K562 (cell line): ENCODE data around the gene OTOG. TPM values are rescaled to one million over a fixed set of nuclear protein-coding genes. Genes with fewer than 3 reads are reported as not detected.
A peak's percentile ranks its signal among the peaks of the same experiment; 100 is the strongest.

Experiments used
- ATAC-seq: fragments of 200-7000 bp; cut with Tn5 transposase; 3 replicates; pipeline ENCODE4 v1.9.1; 2020; ENCODE audit warnings: moderate library complexity
- BruUV-seq: library from RNA; stranded (reverse); fragments of 400-500 nt; replicated peaks from 2 replicates; lab custom pipeline; 2021; lab: Mats Ljungman, UMichigan
- CTCF ChIA-PET: fragments of 300-600 bp; formaldehyde crosslinking; extraction: SDS; loops from one replicate; lab custom pipeline; 2021; ENCODE audit warnings: low intra/inter-chr PET ratio; lab: Yijun Ruan, JAX
- POLR2A ChIA-PET: fragments of 300-600, 350-650 bp; sonication (Branson Sonifier 250); formaldehyde crosslinking; extraction: SDS; loops from one replicate; lab custom pipeline; 2021; ENCODE audit warnings: antibody characterized with exemption, inconsistent platforms; lab: Yijun Ruan, JAX
- DNase-seq, 4 experiments: peaks; one replicate each; pipeline versions ENCODE4 v3.0.0 to v3.0.0-alpha.2; 2011 to 2018; ENCODE audit warnings: low spot score in 3 of 4, mixed read lengths in 3 of 4; ENCODE audit errors: extremely low read depth in 1 of 4
- FAIRE-seq: peaks from 2 replicates; lab custom pipeline; 2011; peaks lifted over from hg19 to GRCh38; lab: Jason Lieb, UNC
- H2AFZ ChIP-seq: 2 replicates; pipeline ENCODE4 v1.6.0; 2011; ENCODE audit warnings: low read depth, low read length, control low read depth, inconsistent platforms
- H3K27ac ChIP-seq: fragments of 200-600 bp; 3 replicates; pipeline ENCODE4 v1.8.0; 2011; ENCODE audit warnings: low read depth, mild to moderate bottlenecking, control low read depth, inconsistent platforms, low read length, moderate library complexity, mixed read lengths; ENCODE audit errors: extremely low read depth
- H3K27me3 ChIP-seq, 2 experiments: fragments of 300-600 bp in 1 of 2; 2 replicates in 1 of 2; 3 replicates in 1 of 2; pipeline versions ENCODE4 v1.6.0 to v1.8.0; 2011; ENCODE audit warnings: inconsistent platforms in 2 of 2, low read length in 2 of 2, mild to moderate bottlenecking in 1 of 2, mixed read lengths in 1 of 2, moderate library complexity in 1 of 2; ENCODE audit not compliant: control insufficient read depth in 2 of 2, insufficient read depth in 2 of 2
- H3K36me3 ChIP-seq: fragments of 300-600 bp; 3 replicates; pipeline ENCODE4 v1.8.0; 2011; ENCODE audit warnings: mild to moderate bottlenecking, low read length, inconsistent platforms; ENCODE audit not compliant: control insufficient read depth, insufficient read depth
- H3K4me1 ChIP-seq, 2 experiments: fragments of 200-600 bp in 1 of 2; replicated peaks in 1 of 2; 2 replicates in 1 of 2; 3 replicates in 1 of 2; pipeline versions ENCODE4 v1.5.1 to v1.8.0; 2011; ENCODE audit warnings: inconsistent platforms in 2 of 2, low read length in 2 of 2, mild to moderate bottlenecking in 1 of 2, mixed read lengths in 1 of 2, moderate library complexity in 1 of 2; ENCODE audit not compliant: control insufficient read depth in 2 of 2, insufficient read depth in 2 of 2
- H3K4me2 ChIP-seq: 2 replicates; pipeline ENCODE4 v1.6.1; 2011; ENCODE audit warnings: low read length, control low read depth, inconsistent platforms, mixed read lengths; ENCODE audit not compliant: insufficient read depth
- H3K4me3 ChIP-seq: fragments of 200-600 bp; sonication (generic), shearing (Covaris generic); 2 replicates; pipeline ENCODE4 v1.5.1; 2016; ENCODE audit warnings: control low read depth, inconsistent platforms
- H3K79me2 ChIP-seq: fragments of 200-600 bp; 3 replicates; pipeline ENCODE4 v1.8.0; 2011; ENCODE audit warnings: low read length, inconsistent platforms; ENCODE audit not compliant: control insufficient read depth, insufficient read depth
- H3K9ac ChIP-seq, 2 experiments: 2 replicates each; pipeline versions ENCODE4 v1.6.0 to v1.6.1; 2011; ENCODE audit warnings: low read depth in 2 of 2, low read length in 2 of 2, control low read depth in 1 of 2, inconsistent platforms in 1 of 2, mild to moderate bottlenecking in 1 of 2, mixed read lengths in 1 of 2; ENCODE audit not compliant: insufficient read depth in 1 of 2
- H3K9me1 ChIP-seq: one replicate; pipeline ENCODE4 v1.6.0; 2011; ENCODE audit warnings: inconsistent platforms, mild to moderate bottlenecking, low read length, moderate library complexity; ENCODE audit not compliant: control insufficient read depth, insufficient read depth
- H3K9me3 ChIP-seq: replicated peaks from 2 replicates; pipeline ENCODE4 v1.5.1; 2011; ENCODE audit warnings: low read depth, low read length, inconsistent platforms; ENCODE audit not compliant: control insufficient read depth, insufficient read depth
- H4K20me1 ChIP-seq: replicated peaks from 2 replicates; pipeline ENCODE4 v1.6.1; 2011; ENCODE audit warnings: low read length, inconsistent platforms, mixed read lengths; ENCODE audit not compliant: control insufficient read depth, insufficient read depth
- ASH1L ChIP-seq: fragments of 450-650 bp; IDR thresholded peaks from 2 replicates; pipeline ENCODE4 v1.6.1; 2018; ENCODE audit warnings: borderline replicate concordance, mild to moderate bottlenecking, low read depth; ENCODE audit not compliant: partially characterized antibody
- BACH1 ChIP-seq: fragments of 200-800 bp; sonication (Bioruptor generic); IDR thresholded peaks from 2 replicates; pipeline ENCODE4 v1.6.1; 2016; ENCODE audit warnings: missing genetic modification characterization, missing compliant biosample characterization
- CAMTA2 ChIP-seq: fragments of 250-450 bp; sonication (Bioruptor Pico); conservative IDR thresholded peaks from 2 replicates; pipeline ENCODE4 v1.5.1; 2022
- CREBBP ChIP-seq: IDR thresholded peaks from one replicate; pipeline ENCODE4 v1.6.1; 2012; ENCODE audit warnings: low read depth, mild to moderate bottlenecking, control low read depth, inconsistent platforms, low read length
- MIER1 ChIP-seq: fragments of 450-650 bp; IDR thresholded peaks from 2 replicates; pipeline ENCODE4 v1.6.1; 2016; ENCODE audit warnings: antibody characterized with exemption, mild to moderate bottlenecking, low read depth
- SMAD4 ChIP-seq: fragments of 250-450 bp; sonication (Bioruptor Pico); conservative IDR thresholded peaks from 2 replicates; pipeline ENCODE4 v1.8.0; 2021; ENCODE audit warnings: inconsistent platforms, mild to moderate bottlenecking, moderate library complexity
- ZC3H11A ChIP-seq: IDR thresholded peaks from 2 replicates; pipeline ENCODE4 v1.6.1; 2012; ENCODE audit warnings: low read depth, low read length, improper control_type of control experiment
- ZNF239 ChIP-seq: fragments of 250-450 bp; sonication (Bioruptor Pico); IDR thresholded peaks from 2 replicates; pipeline ENCODE4 v1.4.0; 2020; ENCODE audit warnings: mild to moderate bottlenecking
- WGBS: fragments of 100-300 bp; shearing (Covaris generic); methylation state at CpG from one replicate; pipeline ENCODE4 v1.1.6; 2016; ENCODE audit warnings: low coverage, mixed read lengths; ENCODE audit not compliant: insufficient coverage; ENCODE audit errors: missing lambda C conversion rate; 5-methylcytosine and 5-hydroxymethylcytosine counted together
- in situ Hi-C: fragments of 300-500 bp; cut with MboI; formaldehyde crosslinking; loops from 4 replicates; pipeline ENCODE4 v1.15.0; 2018; ENCODE audit warnings: inconsistent platforms, mixed read lengths
- intact Hi-C: fragments of 100-400 bp; cut with micrococcal nuclease; formaldehyde crosslinking; loops from 2 replicates; pipeline ENCODE4 v1.14.2; 2022
- polyA plus RNA-seq, 8 experiments: library from polyadenylated mRNA; depleted of rRNA in 4 of 8; stranded (reverse) in 5 of 8; unstranded in 3 of 8; fragments of >200 nt; fragmentation: Nextera tagmentation in 2 of 8; fragmentation: Illumina TruSeq in 1 of 8; extraction: Ambion mirVana in 2 of 8; extraction: Trizol in 1 of 8; gene quantifications; 2 replicates each; pipeline versions ENCODE4 v1.2.1 to v1.2.3, GENCODE V29; 2011 to 2014; ENCODE audit warnings: inconsistent platforms in 1 of 8, missing spikeins in 1 of 8
- total RNA-seq, 7 experiments: library from RNA; depleted of rRNA in 6 of 7; stranded (reverse); fragments of >200 nt in 6 of 7; fragmentation: Illumina TruSeq in 2 of 7; extraction: Trizol in 2 of 7; gene quantifications; 2 replicates each; pipeline versions ENCODE4 v1.2.1 to v1.2.3, GENCODE V29; 2011 to 2021; ENCODE audit warnings: low replicate concordance in 1 of 7
- TF ChIP-seq, protein P1 (sequence below): sonication (generic); formaldehyde crosslinking; IDR thresholded peaks from 2 replicates; pipeline ENCODE4 v1.8.0; 2022; ENCODE audit warnings: mild to moderate bottlenecking, low read depth, missing genetic modification reagents
- TF ChIP-seq, protein P2 (sequence below): fragments of 450-650 bp; IDR thresholded peaks from 2 replicates; pipeline ENCODE4 v1.6.1; 2017; ENCODE audit warnings: mild to moderate bottlenecking, moderate library complexity
- TF ChIP-seq, protein P3 (sequence below): fragments of 450-650 bp; conservative IDR thresholded peaks from 2 replicates; pipeline ENCODE4 v1.6.1; 2016; ENCODE audit warnings: missing genetic modification characterization, low read depth, mild to moderate bottlenecking, control low read depth, missing compliant biosample characterization
- TF ChIP-seq, protein P4 (sequence below): sonication (generic); formaldehyde crosslinking; IDR thresholded peaks from 2 replicates; pipeline ENCODE4 v1.8.1; 2023; ENCODE audit warnings: missing genetic modification reagents, mild to moderate bottlenecking, borderline replicate concordance

OTOG gene
- total and polyA plus RNA-seq, 9 of the 15 experiments (the other 6 are each of a cell fraction or from before 2014, with no cell fraction given) = not detected

DNA sequence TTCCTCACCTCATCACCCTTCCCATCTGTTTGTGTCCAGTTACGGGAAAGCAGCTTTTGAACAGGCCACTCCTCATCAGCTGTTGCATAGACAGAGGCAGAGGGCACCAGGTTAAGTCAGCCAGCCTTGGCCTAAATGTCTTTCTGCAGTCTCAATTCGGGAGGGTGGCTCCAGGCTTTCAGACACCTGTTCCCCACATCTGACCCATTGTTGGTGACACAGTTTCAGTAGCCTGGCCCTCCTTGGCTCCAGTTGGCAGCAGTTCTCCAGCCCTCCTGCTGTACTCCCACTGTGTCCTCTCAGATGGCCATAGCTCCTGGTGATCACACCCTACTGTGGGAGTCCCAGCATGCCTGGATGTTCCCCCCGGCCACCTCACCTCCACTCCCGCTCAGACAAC lies 101.5 kb downstream of the OTOG start:
- no peak overlapping the region for H3K4me3 ChIP-seq
- no peak for FAIRE-seq
- H3K27me3 ChIP-seq = peaks cover 4 to 40% of the 10 kb centered on the region in 2 experiments; a peak in 4 of 5 replicates
- no peak for ATAC-seq
- DNase-seq = peak in 1 of 4 experiments; percentile 4
- TF ChIP-seq ZC3H11A = no peak
- no peak for TF ChIP-seq BACH1 (tag)
- TF ChIP-seq, protein P1, sequence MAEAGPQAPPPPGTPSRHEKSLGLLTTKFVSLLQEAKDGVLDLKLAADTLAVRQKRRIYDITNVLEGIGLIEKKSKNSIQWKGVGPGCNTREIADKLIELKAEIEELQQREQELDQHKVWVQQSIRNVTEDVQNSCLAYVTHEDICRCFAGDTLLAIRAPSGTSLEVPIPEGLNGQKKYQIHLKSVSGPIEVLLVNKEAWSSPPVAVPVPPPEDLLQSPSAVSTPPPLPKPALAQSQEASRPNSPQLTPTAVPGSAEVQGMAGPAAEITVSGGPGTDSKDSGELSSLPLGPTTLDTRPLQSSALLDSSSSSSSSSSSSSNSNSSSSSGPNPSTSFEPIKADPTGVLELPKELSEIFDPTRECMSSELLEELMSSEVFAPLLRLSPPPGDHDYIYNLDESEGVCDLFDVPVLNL (CRISPR knock-in tag) = no peak
- no peak for TF ChIP-seq CREBBP
- TF ChIP-seq, protein P2, sequence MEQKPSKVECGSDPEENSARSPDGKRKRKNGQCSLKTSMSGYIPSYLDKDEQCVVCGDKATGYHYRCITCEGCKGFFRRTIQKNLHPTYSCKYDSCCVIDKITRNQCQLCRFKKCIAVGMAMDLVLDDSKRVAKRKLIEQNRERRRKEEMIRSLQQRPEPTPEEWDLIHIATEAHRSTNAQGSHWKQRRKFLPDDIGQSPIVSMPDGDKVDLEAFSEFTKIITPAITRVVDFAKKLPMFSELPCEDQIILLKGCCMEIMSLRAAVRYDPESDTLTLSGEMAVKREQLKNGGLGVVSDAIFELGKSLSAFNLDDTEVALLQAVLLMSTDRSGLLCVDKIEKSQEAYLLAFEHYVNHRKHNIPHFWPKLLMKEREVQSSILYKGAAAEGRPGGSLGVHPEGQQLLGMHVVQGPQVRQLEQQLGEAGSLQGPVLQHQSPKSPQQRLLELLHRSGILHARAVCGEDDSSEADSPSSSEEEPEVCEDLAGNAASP = no peak
- TF ChIP-seq, protein P3, sequence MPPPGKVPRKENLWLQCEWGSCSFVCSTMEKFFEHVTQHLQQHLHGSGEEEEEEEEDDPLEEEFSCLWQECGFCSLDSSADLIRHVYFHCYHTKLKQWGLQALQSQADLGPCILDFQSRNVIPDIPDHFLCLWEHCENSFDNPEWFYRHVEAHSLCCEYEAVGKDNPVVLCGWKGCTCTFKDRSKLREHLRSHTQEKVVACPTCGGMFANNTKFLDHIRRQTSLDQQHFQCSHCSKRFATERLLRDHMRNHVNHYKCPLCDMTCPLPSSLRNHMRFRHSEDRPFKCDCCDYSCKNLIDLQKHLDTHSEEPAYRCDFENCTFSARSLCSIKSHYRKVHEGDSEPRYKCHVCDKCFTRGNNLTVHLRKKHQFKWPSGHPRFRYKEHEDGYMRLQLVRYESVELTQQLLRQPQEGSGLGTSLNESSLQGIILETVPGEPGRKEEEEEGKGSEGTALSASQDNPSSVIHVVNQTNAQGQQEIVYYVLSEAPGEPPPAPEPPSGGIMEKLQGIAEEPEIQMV (tag) = no peak
- TF ChIP-seq ZNF239 = no peak
- TF ChIP-seq MIER1 = no peak
- no peak for TF ChIP-seq ASH1L
- TF ChIP-seq, protein P4, sequence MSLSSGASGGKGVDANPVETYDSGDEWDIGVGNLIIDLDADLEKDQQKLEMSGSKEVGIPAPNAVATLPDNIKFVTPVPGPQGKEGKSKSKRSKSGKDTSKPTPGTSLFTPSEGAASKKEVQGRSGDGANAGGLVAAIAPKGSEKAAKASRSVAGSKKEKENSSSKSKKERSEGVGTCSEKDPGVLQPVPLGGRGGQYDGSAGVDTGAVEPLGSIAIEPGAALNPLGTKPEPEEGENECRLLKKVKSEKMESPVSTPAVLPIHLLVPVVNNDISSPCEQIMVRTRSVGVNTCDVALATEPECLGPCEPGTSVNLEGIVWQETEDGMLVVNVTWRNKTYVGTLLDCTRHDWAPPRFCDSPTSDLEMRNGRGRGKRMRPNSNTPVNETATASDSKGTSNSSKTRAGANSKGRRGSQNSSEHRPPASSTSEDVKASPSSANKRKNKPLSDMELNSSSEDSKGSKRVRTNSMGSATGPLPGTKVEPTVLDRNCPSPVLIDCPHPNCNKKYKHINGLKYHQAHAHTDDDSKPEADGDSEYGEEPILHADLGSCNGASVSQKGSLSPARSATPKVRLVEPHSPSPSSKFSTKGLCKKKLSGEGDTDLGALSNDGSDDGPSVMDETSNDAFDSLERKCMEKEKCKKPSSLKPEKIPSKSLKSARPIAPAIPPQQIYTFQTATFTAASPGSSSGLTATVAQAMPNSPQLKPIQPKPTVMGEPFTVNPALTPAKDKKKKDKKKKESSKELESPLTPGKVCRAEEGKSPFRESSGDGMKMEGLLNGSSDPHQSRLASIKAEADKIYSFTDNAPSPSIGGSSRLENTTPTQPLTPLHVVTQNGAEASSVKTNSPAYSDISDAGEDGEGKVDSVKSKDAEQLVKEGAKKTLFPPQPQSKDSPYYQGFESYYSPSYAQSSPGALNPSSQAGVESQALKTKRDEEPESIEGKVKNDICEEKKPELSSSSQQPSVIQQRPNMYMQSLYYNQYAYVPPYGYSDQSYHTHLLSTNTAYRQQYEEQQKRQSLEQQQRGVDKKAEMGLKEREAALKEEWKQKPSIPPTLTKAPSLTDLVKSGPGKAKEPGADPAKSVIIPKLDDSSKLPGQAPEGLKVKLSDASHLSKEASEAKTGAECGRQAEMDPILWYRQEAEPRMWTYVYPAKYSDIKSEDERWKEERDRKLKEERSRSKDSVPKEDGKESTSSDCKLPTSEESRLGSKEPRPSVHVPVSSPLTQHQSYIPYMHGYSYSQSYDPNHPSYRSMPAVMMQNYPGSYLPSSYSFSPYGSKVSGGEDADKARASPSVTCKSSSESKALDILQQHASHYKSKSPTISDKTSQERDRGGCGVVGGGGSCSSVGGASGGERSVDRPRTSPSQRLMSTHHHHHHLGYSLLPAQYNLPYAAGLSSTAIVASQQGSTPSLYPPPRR (CRISPR knock-in tag) = no peak
- no peak for TF ChIP-seq SMAD4 (CRISPR knock-in tag)
- TF ChIP-seq CAMTA2 = no peak
- TF ChIP-seq, all 486 proteins: peak for 0
- Histone ChIP-seq H3K4me1 (peaks cover 0 to under 1% of the 10 kb centered on the region in 2 experiments; a peak in 1 of 5 replicates), H3K27ac (no peak overlapping the region), H3K9me3 (no peaks in the 10 kb centered on the region), H3K79me2 (no peaks in the 10 kb centered on the region), H3K36me3 (no peaks in the 10 kb centered on the region), H4K20me1 (no peaks in the 10 kb centered on the region; the same call in 1 of the 2 replicates), H2AFZ (no peak overlapping the region), H3K9ac (no peak overlapping the region), H3K4me2 (no peak overlapping the region), H3K9me1 (no peaks in the 10 kb centered on the region)
- WGBS = 4% methylated on average over 4 of the region's 4 CpGs
- BruUV-seq = no TSS peak
- POLR2A ChIA-PET = no interaction called here
- intact Hi-C loops = no loop called here
- CTCF ChIA-PET = no interaction called here
- in situ Hi-C loops = no loop called here
